Lower leg skin (tissue), 3 donors: ENCODE results near the gene VPS50.

Experiments used
- CTCF ChIP-seq, 3 donors: fragments of 450-650 bp; IDR thresholded peaks; one replicate each; pipeline ENCODE4 v1.5.1; 2016; ENCODE audit warnings: antibody characterized with exemption in 3 of 3, mild to moderate bottlenecking in 3 of 3, moderate library complexity in 2 of 3
- POLR2A ChIP-seq, 2 donors: fragments of 450-650 bp; IDR thresholded peaks; one replicate each; pipeline ENCODE4 v1.6.1; 2016 to 2017; ENCODE audit warnings: antibody characterized with exemption in 2 of 2, mild to moderate bottlenecking in 1 of 2, moderate library complexity in 1 of 2

GRCh38 chr7:93239824-93240223 lies 7.7 kb downstream of the VPS50 start:
- TF ChIP-seq CTCF (IDR thresholded peaks at IDR 0.05) (no peak), POLR2A (IDR thresholded peaks at IDR 0.05) (no peak)
